A549 (cell line): ENCODE measurements around the gene SLC10A7.

Experiments
- CTCF ChIP-seq: fragments of >200 bp; sonication (Bioruptor Twin); formaldehyde crosslinking; IDR thresholded peaks from 3 replicates; pipeline ENCODE4 v1.5.1; 2016
- EP300 ChIP-seq, 2 experiments: fragments of >200 bp; sonication (Bioruptor Twin); formaldehyde crosslinking; IDR thresholded peaks; 2 replicates in 1 of 2; 3 replicates in 1 of 2; pipeline ENCODE4 v1.6.1; 2016 to 2017
- HOXB13 ChIP-seq: fragments of 250-450 bp; sonication (Bioruptor Pico); IDR thresholded peaks from 2 replicates; pipeline ENCODE4 v1.5.0; 2020; ENCODE audit warnings: low read depth, mild to moderate bottlenecking, moderate library complexity
- MAFK ChIP-seq: fragments of 450-650 bp; IDR thresholded peaks from 2 replicates; pipeline ENCODE4 v1.6.1; 2014; ENCODE audit not compliant: partially characterized antibody
- MAX ChIP-seq: IDR thresholded peaks from 2 replicates; pipeline ENCODE4 v1.6.1; 2012
- POLR2A ChIP-seq: IDR thresholded peaks from 2 replicates; pipeline ENCODE4 v1.6.1; 2012; ENCODE audit warnings: mild to moderate bottlenecking, low read length
- SREBF2 ChIP-seq: fragments of 450-650 bp; IDR thresholded peaks from 2 replicates; pipeline ENCODE4 v1.6.1; 2014; ENCODE audit warnings: mild to moderate bottlenecking, moderate library complexity

GRCh38 chr4:146477054-146477453, 44.7 kb downstream of the SLC10A7 start:
- TF ChIP-seq SREBF2 (no peak), CTCF (no peak), POLR2A (no peak), EP300 (IDR thresholded peaks at IDR 0.05) (no peak), MAX (no peak), MAFK (no peak), HOXB13 (no peak)
